BLaER1 treated with 17β-estradiol and CSF1 and Interleukin-3, amounts not matched to agents 10 nM and 100 nM (cell line): ENCODE data around the gene DCST2.
A peak's percentile ranks its signal among the peaks of the same experiment; 100 is the strongest.

Source experiments
- H3K27ac ChIP-seq, 11 experiments: shearing (Covaris generic); formaldehyde crosslinking; 2 replicates each; pipeline ENCODE4 v1.8.1; 2022
- H3K27me3 ChIP-seq, 11 experiments: shearing (Covaris generic); formaldehyde crosslinking; 2 replicates each; pipeline ENCODE4 v1.8.1; 2022
- H3K36me3 ChIP-seq, 11 experiments: shearing (Covaris generic); formaldehyde crosslinking; 2 replicates each; pipeline ENCODE4 v1.8.1; 2022
- H3K4me1 ChIP-seq, 10 experiments: shearing (Covaris generic); formaldehyde crosslinking; 2 replicates each; pipeline ENCODE4 v1.8.1; 2022
- H3K4me2 ChIP-seq, 11 experiments: shearing (Covaris generic); formaldehyde crosslinking; 2 replicates each; pipeline ENCODE4 v1.8.1; 2022
- H3K4me3 ChIP-seq, 10 experiments: shearing (Covaris generic); formaldehyde crosslinking; 2 replicates each; pipeline ENCODE4 v1.8.1; 2022
- H3K9ac ChIP-seq, 11 experiments: shearing (Covaris generic); formaldehyde crosslinking; 2 replicates each; pipeline ENCODE4 v1.8.1; 2022
- H3K9me3 ChIP-seq, 11 experiments: shearing (Covaris generic); formaldehyde crosslinking; replicated peaks in 1 of 11; 2 replicates each; pipeline ENCODE4 v1.8.1; 2022
- H4K20me1 ChIP-seq, 11 experiments: shearing (Covaris generic); formaldehyde crosslinking; 2 replicates each; pipeline ENCODE4 v1.8.1; 2022
- Cebpa-rat ChIP-seq, 11 experiments: shearing (Covaris generic); IDR thresholded peaks; 2 replicates each; pipeline ENCODE4 v1.8.1; 2022

Gene DCST2

GRCh38 chr1:155005076-155006011 is 28.2 kb downstream of the DCST2 start:
- no peaks in the 10 kb centered on the region for H3K9me3 ChIP-seq
- H4K20me1 ChIP-seq = peaks cover 0 to 15% (median 0%) of the 10 kb centered on the region in 11 experiments; a peak in 1 of 22 replicates
- H3K36me3 ChIP-seq = no peaks in the 10 kb centered on the region; a peak in 1 of 22 replicates
- H3K4me1 ChIP-seq = peaks cover 56 to 72% (median 69%) of the 10 kb centered on the region in 10 experiments
- H3K27ac ChIP-seq = peak overlapping the region; percentile 78 to 93 (median 87)
- no peak for TF ChIP-seq Cebpa-rat (IDR thresholded peaks at IDR 0.05)
- H3K4me2 ChIP-seq = peak overlapping the region; percentile 95 to 100 (median 98)
- H3K27me3 ChIP-seq = no peaks in the 10 kb centered on the region
- H3K4me3 ChIP-seq = peak overlapping the region; percentile 80 to 99 (median 92)
- H3K9ac ChIP-seq = peak overlapping the region; percentile 83 to 97 (median 87)

DNA sequence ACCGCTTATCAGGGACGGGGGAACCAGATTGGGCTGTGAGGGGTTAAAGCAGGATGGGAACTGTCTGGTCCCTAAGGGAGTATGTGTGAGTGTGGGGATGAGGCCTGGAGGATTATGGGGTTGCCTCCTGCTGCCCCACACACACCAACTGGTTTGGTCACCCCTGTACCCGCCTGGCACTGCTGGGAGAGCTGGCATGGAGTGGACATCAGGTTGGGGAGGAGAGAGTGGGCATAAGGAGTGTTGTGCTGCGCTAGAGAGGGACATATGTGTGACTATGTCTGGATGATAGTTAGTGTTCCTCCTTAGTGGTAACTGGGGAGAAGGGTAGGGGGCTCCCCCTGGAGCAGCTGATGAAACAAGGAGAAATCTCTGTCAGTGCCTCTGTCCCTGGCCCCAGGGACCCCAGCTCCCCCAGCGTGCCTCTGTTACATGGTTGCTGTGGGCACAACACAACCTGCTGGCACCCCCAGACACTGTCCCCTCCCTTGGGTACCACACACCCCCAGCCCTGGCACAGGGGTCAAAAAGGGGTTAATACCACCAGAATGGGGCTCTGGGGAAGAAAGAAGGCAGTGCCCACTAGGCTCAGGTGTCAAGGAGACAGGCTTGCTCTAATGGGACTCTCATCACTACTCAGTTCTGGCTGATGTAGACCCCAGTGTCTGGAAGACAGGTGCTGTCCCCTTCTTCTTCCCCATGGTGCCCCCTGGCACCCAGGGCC is 29.1 kb downstream of the DCST2 start:
- Histone ChIP-seq H3K4me2 (peak overlapping the region; percentile 95 to 100 (median 98)), H3K4me1 (peaks cover 55 to 72% (median 69%) of the 10 kb centered on the region in 10 experiments), H3K27ac (peak overlapping the region; percentile 78 to 93 (median 87)), H3K9ac (peak overlapping the region; percentile 83 to 97 (median 87)), H4K20me1 (peaks cover 0 to 15% (median 0%) of the 10 kb centered on the region in 11 experiments; a peak in 1 of 22 replicates), H3K27me3 (no peaks in the 10 kb centered on the region), H3K36me3 (no peaks in the 10 kb centered on the region; a peak in 1 of 22 replicates), H3K4me3 (peak overlapping the region; percentile 80 to 99 (median 92)), H3K9me3 (no peaks in the 10 kb centered on the region)
- no peak for TF ChIP-seq Cebpa-rat (IDR thresholded peaks at IDR 0.05)

DNA sequence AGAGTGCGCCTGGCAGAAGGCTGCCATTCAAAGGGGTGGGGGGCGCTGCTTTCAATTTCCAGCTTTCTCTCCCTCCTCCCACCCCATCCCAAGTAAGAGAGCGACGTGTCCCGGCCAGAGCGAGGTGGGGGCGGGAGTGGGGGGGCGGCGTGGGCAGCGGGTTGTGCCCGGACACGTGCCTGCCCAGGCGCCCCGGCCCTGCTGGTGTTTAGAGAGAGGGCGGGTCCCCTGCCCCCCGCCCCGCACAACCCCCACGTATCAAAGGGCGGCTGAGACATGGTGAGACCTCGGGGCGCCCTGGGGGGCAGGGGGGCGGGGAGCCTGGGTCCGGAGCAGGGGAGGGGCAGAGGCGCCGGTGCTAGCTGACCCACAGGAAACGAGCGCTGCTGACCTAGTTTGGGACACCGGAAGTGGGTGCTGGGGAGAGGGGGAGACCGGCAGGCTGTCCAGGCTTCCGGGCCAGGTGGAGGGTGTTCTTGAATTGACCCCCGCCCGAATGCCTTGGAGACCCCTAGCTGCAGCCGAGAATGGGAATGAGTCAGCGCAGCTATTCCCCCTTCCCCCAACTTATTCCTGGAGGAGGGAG is 29.7 kb downstream of the DCST2 start:
- Histone ChIP-seq H3K27ac (peak overlapping the region; percentile 78 to 93 (median 87)), H3K4me1 (peaks cover 54 to 72% (median 69%) of the 10 kb centered on the region in 10 experiments), H3K4me2 (peak overlapping the region; percentile 95 to 100 (median 98)), H3K4me3 (peak overlapping the region; percentile 80 to 99 (median 92)), H3K9ac (peak overlapping the region; percentile 83 to 97 (median 87)), H3K36me3 (no peaks in the 10 kb centered on the region; a peak in 1 of 22 replicates), H3K27me3 (no peaks in the 10 kb centered on the region), H3K9me3 (no peaks in the 10 kb centered on the region), H4K20me1 (peaks cover 0 to 15% (median 0%) of the 10 kb centered on the region in 11 experiments; a peak in 1 of 22 replicates)
- no peak for TF ChIP-seq Cebpa-rat (IDR thresholded peaks at IDR 0.05)

DNA sequence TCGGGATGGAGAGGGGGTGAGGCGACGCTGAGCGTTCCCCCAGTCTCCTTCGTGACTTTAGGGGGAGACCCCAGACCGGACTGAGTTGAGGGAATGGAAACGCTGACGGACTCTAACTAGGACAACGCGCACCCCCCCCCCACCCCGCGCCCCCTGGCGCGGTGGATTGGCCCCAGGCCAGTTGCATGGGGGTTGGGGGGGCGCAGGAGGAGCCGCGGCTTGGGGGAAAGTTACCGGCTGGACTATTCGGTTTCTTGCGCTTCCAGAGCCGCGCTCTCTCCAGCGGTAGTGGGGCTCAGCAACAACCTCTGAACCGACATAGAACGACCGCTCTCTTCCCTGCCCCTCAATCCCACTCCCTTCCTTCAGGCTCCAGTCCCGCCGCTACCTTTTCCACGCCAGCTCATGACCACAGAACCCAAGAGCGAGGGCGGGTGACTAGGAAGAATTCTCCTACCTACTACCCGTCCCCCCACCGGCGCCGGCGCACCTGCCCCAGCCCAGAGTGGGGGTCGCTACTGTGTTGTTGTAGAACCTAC is 30.3 kb downstream of the DCST2 start:
- Histone ChIP-seq H3K27me3 (no peaks in the 10 kb centered on the region), H3K4me2 (peak overlapping the region; percentile 95 to 100 (median 98)), H3K4me3 (peak overlapping the region; percentile 80 to 99 (median 92)), H3K36me3 (no peaks in the 10 kb centered on the region; a peak in 1 of 22 replicates), H3K9ac (peak overlapping the region; percentile 83 to 97 (median 87)), H3K9me3 (no peaks in the 10 kb centered on the region), H3K27ac (peak overlapping the region; percentile 78 to 93 (median 87)), H3K4me1 (peaks cover 54 to 72% (median 68%) of the 10 kb centered on the region in 10 experiments), H4K20me1 (peaks cover 0 to 13% (median 0%) of the 10 kb centered on the region in 11 experiments; a peak in 1 of 22 replicates)
- no peak for TF ChIP-seq Cebpa-rat (IDR thresholded peaks at IDR 0.05)

DNA sequence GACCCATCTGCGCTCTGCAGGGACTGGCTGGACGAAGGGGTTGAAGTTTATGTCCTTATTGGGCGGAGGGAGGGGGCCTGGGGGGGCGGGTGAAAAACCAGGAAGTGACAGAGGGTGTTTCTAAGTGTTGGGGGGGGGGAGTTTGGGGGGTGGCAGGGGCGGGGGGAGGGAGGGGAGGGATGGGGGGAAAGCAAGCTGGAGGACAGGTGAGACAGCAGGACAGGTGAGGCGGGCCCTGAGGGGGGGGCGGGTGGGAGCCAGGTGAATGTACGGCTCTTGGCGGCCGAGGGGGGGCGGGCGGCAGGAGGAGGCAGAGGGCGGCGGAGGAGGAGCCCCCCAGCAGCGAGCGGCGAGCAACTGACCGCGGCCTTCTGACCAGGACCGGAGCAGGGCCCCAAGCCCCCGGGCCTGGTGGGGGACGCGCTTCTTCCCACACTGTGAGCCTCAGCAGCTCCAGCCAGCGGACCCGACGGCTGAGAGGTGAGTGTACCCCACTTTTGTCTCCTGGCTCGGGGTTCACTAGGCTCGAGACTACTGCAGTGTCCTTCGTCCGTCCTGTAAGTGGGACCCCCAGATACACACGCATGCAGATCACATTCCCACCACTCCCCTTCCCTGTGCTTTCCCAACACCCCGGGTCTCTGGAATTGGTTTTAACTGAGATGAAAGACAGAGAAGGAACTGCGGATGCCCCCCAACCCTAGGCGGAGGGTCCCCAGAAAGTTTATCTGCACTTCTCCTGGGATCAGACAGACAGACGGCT is 30.9 kb downstream of the DCST2 start, which contains the start of gene ZBTB7B:
Gene ZBTB7B, plus strand, starts transcription at position 339 of the 763 bp plus-strand sequence. CDS start 11,859 bp downstream, outside the sequence.
- H3K27me3 ChIP-seq = no peaks in the 10 kb centered on the region
- peak within 1 kb of the TSS; percentile 98 to 100 (median 99) for H3K4me2 ChIP-seq
- H3K9ac ChIP-seq = peak within 1 kb of the TSS; percentile 83 to 97 (median 87)
- H3K4me3 ChIP-seq = peak within 1 kb of the TSS; percentile 80 to 99 (median 92)
- peaks cover 54 to 72% (median 68%) of the 10 kb centered on the region in 10 experiments for H3K4me1 ChIP-seq
- no peaks in the 10 kb centered on the region for H3K9me3 ChIP-seq
- no peaks in the 10 kb centered on the region; a peak in 1 of 22 replicates for H3K36me3 ChIP-seq
- peak within 1 kb of the TSS; percentile 78 to 93 (median 88) for H3K27ac ChIP-seq
- peaks cover 0 to 7% (median 0%) of the 10 kb centered on the region in 11 experiments; a peak in 1 of 22 replicates for H4K20me1 ChIP-seq
- TF ChIP-seq Cebpa-rat (IDR thresholded peaks at IDR 0.05) = no peak

- H3K4me3 ChIP-seq = peak overlapping the region; percentile 63 to 96 (median 72)
- no peaks in the 10 kb centered on the region for H3K36me3 ChIP-seq
- H3K9ac ChIP-seq = peak overlapping the region; percentile 74 to 87 (median 83)
- TF ChIP-seq Cebpa-rat (IDR thresholded peaks at IDR 0.05) = no peak
- peak overlapping the region; percentile 68 to 90 (median 85); a peak in 20 of 22 replicates for H3K27ac ChIP-seq
- no peaks in the 10 kb centered on the region for H3K9me3 ChIP-seq
- peaks cover 0 to 8% (median 0%) of the 10 kb centered on the region in 11 experiments; a peak in 2 of 22 replicates for H4K20me1 ChIP-seq
- no peaks in the 10 kb centered on the region for H3K27me3 ChIP-seq
- peaks cover 54 to 72% (median 68%) of the 10 kb centered on the region in 10 experiments for H3K4me1 ChIP-seq
- H3K4me2 ChIP-seq = peak overlapping the region; percentile 91 to 100 (median 99)
Observed at GRCh38 chr1:155001675-155002463, 31.7 kb downstream of the DCST2 start.

- H3K4me1 ChIP-seq = peaks cover 54 to 72% (median 68%) of the 10 kb centered on the region in 10 experiments
- H4K20me1 ChIP-seq = peaks cover 0 to 8% (median 0%) of the 10 kb centered on the region in 11 experiments; a peak in 2 of 22 replicates
- H3K4me2 ChIP-seq = peak overlapping the region; percentile 91 to 100 (median 99)
- no peaks in the 10 kb centered on the region for H3K27me3 ChIP-seq
- H3K9me3 ChIP-seq = no peaks in the 10 kb centered on the region
- no peak for TF ChIP-seq Cebpa-rat (IDR thresholded peaks at IDR 0.05)
- H3K9ac ChIP-seq = peak overlapping the region; percentile 74 to 87 (median 83)
- peak overlapping the region; percentile 68 to 90 (median 85) for H3K27ac ChIP-seq
- no peaks in the 10 kb centered on the region for H3K36me3 ChIP-seq
- H3K4me3 ChIP-seq = peak overlapping the region; percentile 63 to 96 (median 72)
Observed at GRCh38 chr1:155001425-155001674, 32.2 kb downstream of the DCST2 start.
